MCF 10A (cell line): Measurements from ENCODE around the gene TLK1. TPM values are rescaled to one million over a fixed set of nuclear protein-coding genes. Genes with fewer than 3 reads are reported as not detected.

Source experiments
- BruUV-seq: library from RNA; stranded (reverse); fragments of 400-500 nt; replicated peaks from 2 replicates; lab custom pipeline; 2021; lab: Mats Ljungman, UMichigan
- CTCF ChIA-PET: fragments of 300-600 bp; sonication (Branson Sonifier 250); formaldehyde crosslinking; extraction: SDS; loops from one replicate; lab custom pipeline; 2021; ENCODE audit warnings: antibody characterized with exemption, inconsistent platforms; lab: Yijun Ruan, JAX
- POLR2A ChIA-PET: fragments of 300-600, 350-650 bp; sonication (Branson Sonifier 250); formaldehyde crosslinking; extraction: SDS; loops from one replicate; lab custom pipeline; 2020; ENCODE audit warnings: antibody characterized with exemption, inconsistent platforms; lab: Yijun Ruan, JAX
- DNase-seq: peaks from one replicate; pipeline ENCODE4 v3.0.0-alpha.2; 2018; ENCODE audit not compliant: unreplicated experiment
- H3K27ac Mint-ChIP-seq: one replicate; pipeline ENCODE4 v1.8.0; 2022; ENCODE audit warnings: mild to moderate bottlenecking, low read depth, mixed read lengths; ENCODE audit not compliant: unreplicated experiment
- H3K27me3 Mint-ChIP-seq: one replicate; pipeline ENCODE4 v1.8.0; 2022; ENCODE audit warnings: mixed read lengths; ENCODE audit not compliant: insufficient read depth, unreplicated experiment
- H3K36me3 Mint-ChIP-seq: one replicate; pipeline ENCODE4 v1.8.0; 2022; ENCODE audit warnings: mild to moderate bottlenecking, moderate library complexity, mixed read lengths; ENCODE audit not compliant: insufficient read depth, unreplicated experiment
- H3K4me1 Mint-ChIP-seq: one replicate; pipeline ENCODE4 v1.8.0; 2022; ENCODE audit warnings: mixed read lengths; ENCODE audit not compliant: insufficient read depth, unreplicated experiment
- H3K4me3 Mint-ChIP-seq: one replicate; pipeline ENCODE4 v1.8.0; 2022; ENCODE audit warnings: mild to moderate bottlenecking, moderate library complexity, mixed read lengths; ENCODE audit not compliant: unreplicated experiment
- H3K9me3 Mint-ChIP-seq: one replicate; pipeline ENCODE4 v1.8.0; 2022; ENCODE audit warnings: mixed read lengths; ENCODE audit not compliant: unreplicated experiment
- CTCF ChIP-seq: fragments of 200-600 bp; IDR thresholded peaks from one replicate; pipeline ENCODE4 v1.8.0; 2022; ENCODE audit warnings: antibody characterized with exemption, mild to moderate bottlenecking; ENCODE audit not compliant: unreplicated experiment
- intact Hi-C: fragments of 100-400 bp; cut with micrococcal nuclease; formaldehyde crosslinking; loops from 2 replicates; pipeline ENCODE4 v1.14.1; 2022
- total RNA-seq: library from RNA; stranded (reverse); gene quantifications from 2 replicates; pipeline ENCODE4 v1.2.3, GENCODE V29; 2022

Gene TLK1
- total RNA-seq, 1 experiment from 2014 or later, result 60.6 TPM

GRCh38 chr2:171128461-171128860 is 32.2 kb downstream of the TLK1 start:
- Mint-ChIP-seq H3K36me3 (no peaks in the 10 kb centered on the region), H3K4me1 (no peaks in the 10 kb centered on the region), H3K4me3 (no peak overlapping the region), H3K27me3 (no peaks in the 10 kb centered on the region), H3K27ac (no peak overlapping the region), H3K9me3 (no peaks in the 10 kb centered on the region)
- CTCF ChIA-PET, result no interaction called here
- no TSS peak for BruUV-seq
- no peak for TF ChIP-seq CTCF
- no peak for DNase-seq
- POLR2A ChIA-PET, result no interaction called here
- intact Hi-C loops, result no loop called here

GRCh38 chr2:171124541-171124940 is 36.2 kb downstream of the TLK1 start:
- BruUV-seq, result no TSS peak
- Mint-ChIP-seq H3K36me3 (no peaks in the 10 kb centered on the region), H3K27me3 (no peaks in the 10 kb centered on the region), H3K27ac (no peak overlapping the region), H3K4me3 (no peak overlapping the region), H3K9me3 (no peaks in the 10 kb centered on the region), H3K4me1 (no peaks in the 10 kb centered on the region)
- ChIA-PET POLR2A (interaction anchor here (0.6 to 1.0 kb wide), 3 partner anchors 9 to 27 kb away, joined by 3 to 4 read pairs (median 3); no protein-coding TSS in a partner anchor), CTCF (interaction anchor here (0.7 to 1.3 kb wide), 3 partner anchors 8 to 196 kb away, joined by 3 to 5 read pairs (median 4); partner anchors contain the start of gene GORASP2)
- no peak for DNase-seq
- TF ChIP-seq CTCF, result no peak
- intact Hi-C loops, result no loop called here

- no peaks in the 10 kb centered on the region for H3K4me1 Mint-ChIP-seq
- ChIA-PET POLR2A (interaction anchor here (0.8 to 1.3 kb wide), 2 partner anchors 23 to 28 kb away, joined by 3 to 4 read pairs; no protein-coding TSS in a partner anchor), CTCF (interaction anchor here (0.6 kb wide), 1 partner anchor 135 kb away, joined by 3 read pairs; no protein-coding TSS in a partner anchor)
- H3K27me3 Mint-ChIP-seq, result no peaks in the 10 kb centered on the region
- H3K36me3 Mint-ChIP-seq, result peaks cover 18% of the 10 kb centered on the region
- H3K9me3 Mint-ChIP-seq, result no peaks in the 10 kb centered on the region
- no peak for TF ChIP-seq CTCF
- no peak for DNase-seq
- no TSS peak for BruUV-seq
- intact Hi-C loops, result no loop called here
- H3K4me3 Mint-ChIP-seq, result no peak overlapping the region
- no peak overlapping the region for H3K27ac Mint-ChIP-seq
Observed at GRCh38 chr2:171109571-171109970, 51.1 kb downstream of the TLK1 start.

- no peaks in the 10 kb centered on the region for H3K4me1 Mint-ChIP-seq
- H3K9me3 Mint-ChIP-seq, result no peaks in the 10 kb centered on the region
- H3K27me3 Mint-ChIP-seq, result no peaks in the 10 kb centered on the region
- intact Hi-C loops, result no loop called here
- H3K4me3 Mint-ChIP-seq, result no peak overlapping the region
- TF ChIP-seq CTCF, result no peak
- no peak for DNase-seq
- ChIA-PET POLR2A (interaction anchor here (0.7 to 1.3 kb wide), 3 partner anchors 16 to 29 kb away, joined by 3 to 4 read pairs (median 3); no protein-coding TSS in a partner anchor), CTCF (interaction anchor here (0.6 to 1.3 kb wide), 2 partner anchors 22 to 134 kb away, joined by 3 to 7 read pairs; no protein-coding TSS in a partner anchor)
- peaks cover 18% of the 10 kb centered on the region for H3K36me3 Mint-ChIP-seq
- BruUV-seq, result no TSS peak
- no peak overlapping the region for H3K27ac Mint-ChIP-seq
Observed at GRCh38 chr2:171109020-171109419, 51.7 kb downstream of the TLK1 start.
